Upper lobe of left lung (tissue), 6 donors: ENCODE measurements around the gene EFCC1. TPM values are rescaled to one million over a fixed set of nuclear protein-coding genes. Genes with fewer than 3 reads are reported as not detected.

Experiments used
- ATAC-seq, 2 donors: fragments of 200-7000 bp; cut with Tn5 transposase; one replicate each; pipeline ENCODE4 v1.9.1; 2022; ENCODE audit warnings: mild to moderate bottlenecking in 2 of 2, moderate library complexity in 2 of 2; ENCODE audit not compliant: low FRiP score in 2 of 2
- DNase-seq, 2 donors: peaks; one replicate each; pipeline ENCODE4 v3.0.0-alpha.2; 2019 to 2020
- H3K27ac ChIP-seq, 4 donors: fragments of 200-600 bp; sonication (generic); one replicate each; pipeline ENCODE4 v1.5.1; 2016 to 2019
- H3K27me3 ChIP-seq, 4 donors: fragments of 200-600 bp; sonication (generic); one replicate each; pipeline ENCODE4 v1.5.1; 2017 to 2019
- H3K36me3 ChIP-seq, 4 donors: fragments of 200-600 bp; sonication (generic); one replicate each; pipeline ENCODE4 v1.5.1; 2016 to 2019
- H3K4me1 ChIP-seq, 4 donors: fragments of 200-600 bp; sonication (generic); one replicate each; pipeline ENCODE4 v1.5.1; 2018 to 2019
- H3K4me3 ChIP-seq, 4 donors: fragments of 200-600 bp; sonication (generic); one replicate each; pipeline ENCODE4 v1.5.1; 2017 to 2019; ENCODE audit warnings: mild to moderate bottlenecking in 2 of 4, moderate library complexity in 1 of 4
- H3K9me3 ChIP-seq, 4 donors: fragments of 200-600 bp; sonication (generic); one replicate each; pipeline ENCODE4 v1.5.1; 2018 to 2019
- EP300 ChIP-seq, 4 donors: sonication (generic); formaldehyde crosslinking; IDR thresholded peaks; one replicate each; pipeline ENCODE4 v1.5.1; 2017; ENCODE audit warnings: antibody characterized with exemption in 4 of 4, control low read depth in 2 of 4
- POLR2A ChIP-seq, 4 donors: fragments of 450-650 bp; IDR thresholded peaks; one replicate each; pipeline ENCODE4 v1.5.1; 2016 to 2017; ENCODE audit warnings: antibody characterized with exemption in 4 of 4, mild to moderate bottlenecking in 2 of 4
- POLR2AphosphoS5 ChIP-seq, 2 donors: sonication (generic); formaldehyde crosslinking; IDR thresholded peaks; one replicate each; pipeline ENCODE4 v1.5.1; 2017; ENCODE audit warnings: antibody characterized with exemption in 2 of 2
- WGBS, 2 donors: methylation state at CpG; one replicate each; pipeline ENCODE4 v1.1.5; 2017 to 2018; 5-methylcytosine and 5-hydroxymethylcytosine counted together
- total RNA-seq, 6 donors: library from RNA; depleted of rRNA in 4 of 6; stranded (reverse); fragments of >200 nt in 4 of 6; gene quantifications; one replicate each; pipeline versions ENCODE4 v1.1.0 to v1.2.1, GENCODE V29; 2016 to 2021
- TF ChIP-seq, protein P1 (sequence below), 6 experiments: fragments of 450-650 bp in 4 of 6; fragments of 200-600 bp in 2 of 6; sonication (generic) in 2 of 6; IDR thresholded peaks; one replicate each; pipeline ENCODE4 v1.5.1; 2016 to 2019; ENCODE audit warnings: antibody characterized with exemption in 6 of 6
- donor health status: DM: no; HTN: no; CAD: no; lungs with moderate emphysema.
- donor health status: DM: no; HTN: yes; CAD: no; lungs with severe emphysema.

Gene EFCC1
- total RNA-seq, 6 donors from 2014 or later, result 3.1 to 20.6 (median 11.4) TPM

DNA sequence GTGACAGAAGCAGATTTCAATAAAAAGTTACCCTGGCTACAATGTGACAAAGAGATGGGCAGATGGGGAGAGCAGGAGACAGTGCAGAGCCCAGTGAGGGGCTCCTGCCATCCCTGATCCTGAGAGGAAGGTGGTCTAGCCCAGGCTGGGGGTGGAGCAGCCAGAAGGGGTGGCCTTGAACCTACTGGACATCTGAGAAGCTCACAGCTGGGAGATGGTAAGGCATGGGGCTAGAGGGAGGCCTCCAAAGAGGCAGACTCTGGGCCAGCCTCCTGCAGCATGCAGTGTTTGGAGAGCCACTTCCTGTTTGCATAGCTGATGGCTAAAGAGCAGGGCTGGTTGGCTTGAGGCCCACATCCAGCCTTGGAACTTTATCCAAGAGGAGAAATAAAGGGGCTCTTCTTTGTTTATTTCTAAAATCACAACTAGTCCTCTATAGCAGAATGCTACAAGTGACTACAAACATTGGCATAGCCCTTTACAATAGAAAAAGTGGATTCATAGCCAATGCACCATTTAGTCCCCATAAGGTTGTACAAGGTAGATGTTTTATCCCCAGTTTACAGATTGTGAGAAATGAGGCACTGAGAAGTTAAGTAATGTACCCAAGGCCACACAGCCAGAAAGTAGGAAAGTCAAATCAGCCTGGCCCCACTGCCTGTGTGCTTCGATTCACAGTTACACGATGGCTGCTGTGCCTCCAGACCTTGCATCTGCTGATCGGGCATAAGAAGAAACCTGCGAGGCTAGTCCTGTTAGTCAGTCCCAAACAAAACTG, 4.6 kb downstream of the EFCC1 start:
- Histone ChIP-seq H3K27ac (peak overlapping the region; percentile 56 to 83 (median 76)), H3K27me3 (peaks cover 0 to 22% (median 14%) of the 10 kb centered on the region in 4 donors), H3K4me1 (peaks cover 50 to 85% (median 77%) of the 10 kb centered on the region in 4 donors), H3K4me3 (no peak overlapping the region), H3K36me3 (no peaks in the 10 kb centered on the region), H3K9me3 (no peaks in the 10 kb centered on the region)
- ATAC-seq (peak in 1 of 2 donors; percentile 8), DNase-seq (peak in 1 of 2 donors; percentile 50)
- WGBS, 2 donors, result 74 to 84% methylated on average over 4 of the region's 4 CpGs
- no peak for TF ChIP-seq EP300 (IDR thresholded peaks at IDR 0.05)
- peak; percentile 2 to 27 for TF ChIP-seq POLR2AphosphoS5 (IDR thresholded peaks at IDR 0.05)

DNA sequence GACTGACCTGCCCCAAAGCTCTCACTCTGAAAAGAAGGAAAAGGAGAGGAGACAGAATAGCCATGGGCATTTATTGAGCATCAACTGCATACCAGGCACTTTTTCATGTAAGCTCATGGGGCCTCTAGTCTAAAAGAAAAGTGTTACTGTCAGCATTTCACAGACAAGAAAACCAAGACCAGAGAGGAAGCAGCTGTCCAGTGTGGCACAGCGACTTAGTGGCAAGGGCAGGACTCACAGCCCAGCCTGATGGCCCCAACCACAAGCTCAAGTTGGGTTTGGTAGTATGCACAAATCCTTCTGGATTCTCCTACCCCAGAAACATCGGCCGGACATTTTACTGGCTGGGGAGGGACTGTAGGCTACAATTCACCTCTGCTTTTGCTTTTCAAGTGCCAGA, 5.8 kb downstream of the EFCC1 start:
- DNase-seq, result no peak
- Histone ChIP-seq H3K4me3 (no peak overlapping the region), H3K27me3 (peaks cover 0 to 12% (median 7%) of the 10 kb centered on the region in 4 donors), H3K27ac (peak overlapping the region; percentile 9 to 83 (median 76)), H3K36me3 (no peaks in the 10 kb centered on the region), H3K4me1 (peaks cover 40 to 74% (median 70%) of the 10 kb centered on the region in 4 donors), H3K9me3 (no peaks in the 10 kb centered on the region)
- no peak for ATAC-seq
- WGBS, 2 donors, result 75 to 84% methylated on average over 2 to 3 of the region's 3 CpGs
- no peak for TF ChIP-seq POLR2A (IDR thresholded peaks at IDR 0.05)
- no peak for TF ChIP-seq POLR2AphosphoS5 (IDR thresholded peaks at IDR 0.05)

DNA sequence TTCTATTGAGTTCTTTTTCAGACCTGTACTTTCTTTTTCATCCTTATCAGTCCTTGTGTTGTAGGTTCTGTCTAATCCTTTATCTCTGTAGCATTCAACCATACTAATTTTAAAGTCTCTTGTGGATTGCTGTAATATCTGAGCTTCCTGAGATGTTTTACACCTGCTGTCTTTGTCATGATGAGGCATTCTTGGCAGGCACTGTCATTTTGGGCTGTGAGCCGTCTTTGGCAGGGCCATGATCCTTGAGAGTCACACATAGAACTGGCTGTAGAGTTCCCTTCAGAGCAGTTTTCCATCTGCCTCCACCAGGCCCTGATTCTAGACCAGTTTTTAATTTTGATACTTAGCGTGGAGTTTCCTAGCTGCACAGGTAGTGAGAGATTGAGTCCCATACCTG, 6.7 kb downstream of the EFCC1 start:
- no peaks in the 10 kb centered on the region for H3K9me3 ChIP-seq
- H3K27ac ChIP-seq, result peak overlapping the region in 3 of 4 donors; percentile 11 to 83 (median 75)
- H3K4me3 ChIP-seq, result no peak overlapping the region
- ATAC-seq, result peak in 1 of 2 donors; percentile 15
- peaks cover 35 to 65% (median 64%) of the 10 kb centered on the region in 4 donors for H3K4me1 ChIP-seq
- peaks cover 0 to 3% (median 1%) of the 10 kb centered on the region in 4 donors for H3K27me3 ChIP-seq
- DNase-seq, result no peak
- no peaks in the 10 kb centered on the region for H3K36me3 ChIP-seq
- WGBS, 2 donors, result 84 to 96% methylated on average over 2 of the region's 2 CpGs
- TF ChIP-seq POLR2A (IDR thresholded peaks at IDR 0.05), result no peak
- TF ChIP-seq, protein P1, sequence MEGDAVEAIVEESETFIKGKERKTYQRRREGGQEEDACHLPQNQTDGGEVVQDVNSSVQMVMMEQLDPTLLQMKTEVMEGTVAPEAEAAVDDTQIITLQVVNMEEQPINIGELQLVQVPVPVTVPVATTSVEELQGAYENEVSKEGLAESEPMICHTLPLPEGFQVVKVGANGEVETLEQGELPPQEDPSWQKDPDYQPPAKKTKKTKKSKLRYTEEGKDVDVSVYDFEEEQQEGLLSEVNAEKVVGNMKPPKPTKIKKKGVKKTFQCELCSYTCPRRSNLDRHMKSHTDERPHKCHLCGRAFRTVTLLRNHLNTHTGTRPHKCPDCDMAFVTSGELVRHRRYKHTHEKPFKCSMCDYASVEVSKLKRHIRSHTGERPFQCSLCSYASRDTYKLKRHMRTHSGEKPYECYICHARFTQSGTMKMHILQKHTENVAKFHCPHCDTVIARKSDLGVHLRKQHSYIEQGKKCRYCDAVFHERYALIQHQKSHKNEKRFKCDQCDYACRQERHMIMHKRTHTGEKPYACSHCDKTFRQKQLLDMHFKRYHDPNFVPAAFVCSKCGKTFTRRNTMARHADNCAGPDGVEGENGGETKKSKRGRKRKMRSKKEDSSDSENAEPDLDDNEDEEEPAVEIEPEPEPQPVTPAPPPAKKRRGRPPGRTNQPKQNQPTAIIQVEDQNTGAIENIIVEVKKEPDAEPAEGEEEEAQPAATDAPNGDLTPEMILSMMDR (IDR thresholded peaks at IDR 0.05), result no peak
- TF ChIP-seq EP300 (IDR thresholded peaks at IDR 0.05), result no peak
- no peak for TF ChIP-seq POLR2AphosphoS5 (IDR thresholded peaks at IDR 0.05)

DNA sequence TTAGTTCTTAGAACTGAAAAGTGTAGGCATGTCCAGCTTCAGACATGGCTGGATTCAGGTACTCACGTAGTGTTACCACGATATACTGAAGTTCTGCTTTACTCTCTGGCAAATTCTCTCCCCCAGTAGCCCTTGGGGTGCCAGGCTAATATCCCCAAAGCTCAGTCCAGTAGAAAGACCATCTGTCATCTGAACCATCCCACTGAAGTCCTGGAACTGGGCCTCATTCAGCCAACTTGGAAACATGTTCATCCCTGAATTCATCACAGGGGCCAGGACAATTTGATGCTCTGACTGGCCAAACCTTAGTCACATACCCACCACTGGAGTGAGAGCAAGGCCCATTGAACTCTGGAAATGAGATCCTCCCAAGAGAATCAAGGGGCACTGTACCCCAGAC, 8.2 kb downstream of the EFCC1 start:
- no peak for DNase-seq
- H3K36me3 ChIP-seq, result no peaks in the 10 kb centered on the region
- TF ChIP-seq POLR2AphosphoS5 (IDR thresholded peaks at IDR 0.05) (no peak), EP300 (IDR thresholded peaks at IDR 0.05) (no peak), POLR2A (IDR thresholded peaks at IDR 0.05) (no peak)
- TF ChIP-seq, protein P1 (IDR thresholded peaks at IDR 0.05), result no peak
- H3K4me1 ChIP-seq, result peaks cover 33 to 60% (median 55%) of the 10 kb centered on the region in 4 donors
- no peaks in the 10 kb centered on the region for H3K9me3 ChIP-seq
- no peaks in the 10 kb centered on the region for H3K27me3 ChIP-seq
- H3K4me3 ChIP-seq, result no peak overlapping the region
- H3K27ac ChIP-seq, result peak overlapping the region; percentile 54 to 81 (median 74)
- 92 to 97% methylated on average over 2 of the region's 2 CpGs for WGBS, 2 donors
- no peak for ATAC-seq

DNA sequence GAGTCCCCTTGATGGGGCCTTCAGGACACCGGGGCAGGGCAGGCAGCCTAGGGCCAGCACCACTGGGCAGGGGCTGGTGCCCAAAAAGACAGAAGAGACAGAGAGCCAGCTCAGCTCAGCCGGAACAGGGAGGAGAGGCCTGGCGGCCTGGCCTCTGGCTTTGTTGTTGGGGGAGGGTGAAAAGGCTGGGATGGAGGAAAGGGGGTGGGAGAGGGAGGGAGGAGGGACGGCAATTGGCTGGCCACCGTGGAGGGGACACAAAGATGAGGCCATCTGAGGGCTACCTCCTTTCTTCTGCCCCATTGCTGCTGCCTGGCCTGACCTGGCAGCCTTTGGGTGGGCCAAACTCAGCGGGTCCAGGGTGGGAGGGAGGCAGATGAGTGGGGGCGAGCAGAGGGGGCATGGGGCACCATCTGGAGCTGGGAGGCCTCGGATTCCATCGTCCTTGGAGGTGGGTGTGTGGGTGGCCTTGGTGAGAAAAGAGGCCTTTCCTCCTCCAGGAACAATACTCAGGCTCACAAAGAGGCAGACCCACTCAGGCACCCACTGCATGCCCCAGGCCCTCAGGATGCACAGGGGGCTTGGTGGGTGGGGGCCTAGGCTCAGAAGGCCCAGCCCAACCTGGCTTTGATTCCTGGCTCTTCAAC, 9.3 kb downstream of the EFCC1 start:
- no peak for ATAC-seq
- 50 to 58% methylated on average over 5 to 9 of the region's 9 CpGs for WGBS, 2 donors
- H3K27ac ChIP-seq, result peak overlapping the region; percentile 54 to 81 (median 74)
- no peaks in the 10 kb centered on the region for H3K27me3 ChIP-seq
- TF ChIP-seq, protein P1 (IDR thresholded peaks at IDR 0.05), result no peak
- TF ChIP-seq POLR2A (IDR thresholded peaks at IDR 0.05) (no peak), EP300 (IDR thresholded peaks at IDR 0.05) (no peak), POLR2AphosphoS5 (IDR thresholded peaks at IDR 0.05) (no peak)
- peaks cover 33 to 60% (median 55%) of the 10 kb centered on the region in 4 donors for H3K4me1 ChIP-seq
- H3K9me3 ChIP-seq, result no peaks in the 10 kb centered on the region
- no peak overlapping the region for H3K4me3 ChIP-seq
- no peaks in the 10 kb centered on the region for H3K36me3 ChIP-seq
- no peak for DNase-seq
